Breast epithelium (tissue), 4 donors: ENCODE measurements around the gene UNC5B. TPM values are rescaled to one million over a fixed set of nuclear protein-coding genes. Genes with fewer than 3 reads are reported as not detected.

Experiments
- DNase-seq, 2 donors: peaks; one replicate each; pipeline ENCODE4 v3.0.0-alpha.2; 2019; ENCODE audit warnings: low spot score in 2 of 2
- H3K27ac ChIP-seq, 2 donors: fragments of 200-600 bp; sonication (generic) in 1 of 2; one replicate each; pipeline ENCODE4 v1.5.1; 2016 to 2019; ENCODE audit warnings: mild to moderate bottlenecking in 1 of 2
- H3K27me3 ChIP-seq, 2 donors: fragments of 200-600 bp; sonication (generic) in 1 of 2; one replicate each; pipeline versions ENCODE4 v1.5.1 to v1.6.0; 2017 to 2019; ENCODE audit warnings: control low read depth in 1 of 2, mild to moderate bottlenecking in 1 of 2
- H3K36me3 ChIP-seq: fragments of 200-600 bp; one replicate; pipeline ENCODE4 v1.5.1; 2019
- H3K4me1 ChIP-seq, 2 donors: fragments of 200-600 bp; sonication (generic); one replicate each; pipeline ENCODE4 v1.5.1; 2016 to 2019; ENCODE audit warnings: control low read depth in 1 of 2
- H3K4me3 ChIP-seq, 3 donors: fragments of 200-600 bp; sonication (generic); 1 replicate in 2 of 3; 2 replicates in 1 of 3; pipeline ENCODE4 v1.5.1; 2016 to 2019; ENCODE audit warnings: mild to moderate bottlenecking in 3 of 3, moderate library complexity in 2 of 3
- H3K9me3 ChIP-seq, 2 donors: fragments of 200-600 bp; sonication (generic) in 1 of 2; one replicate each; pipeline ENCODE4 v1.5.1; 2016 to 2019; ENCODE audit warnings: control low read depth in 1 of 2
- CTCF ChIP-seq, 3 donors: fragments of 450-650 bp; IDR thresholded peaks; one replicate each; pipeline ENCODE4 v1.5.1; 2016 to 2017; ENCODE audit warnings: antibody characterized with exemption in 3 of 3, mild to moderate bottlenecking in 3 of 3, moderate library complexity in 3 of 3
- POLR2A ChIP-seq: fragments of 450-650 bp; IDR thresholded peaks from one replicate; pipeline ENCODE4 v1.6.1; 2016; ENCODE audit warnings: antibody characterized with exemption, mild to moderate bottlenecking, moderate library complexity
- POLR2AphosphoS5 ChIP-seq, 3 donors: sonication (generic); formaldehyde crosslinking; IDR thresholded peaks; one replicate each; pipeline ENCODE4 v1.6.1; 2017; ENCODE audit warnings: antibody characterized with exemption in 3 of 3
- intact Hi-C: fragments of 100-400 bp; cut with DNase I; formaldehyde crosslinking; loops from one replicate; pipeline ENCODE4 v1.15.1; 2023; ENCODE audit warnings: low total_unique reads
- total RNA-seq, 3 donors: library from RNA; depleted of rRNA; stranded (reverse); fragments of >200 nt; gene quantifications; one replicate each; pipeline ENCODE4 v1.1.0, GENCODE V29; 2016

Gene UNC5B
- total RNA-seq, 3 donors from 2014 or later, result 0.80 to 4.9 (median 3.5) TPM

GRCh38 chr10:71316786-71317160, 104.4 kb downstream of the UNC5B start:
- H3K4me1 ChIP-seq, result peaks cover 2 to 15% of the 10 kb centered on the region in 2 donors
- TF ChIP-seq CTCF (IDR thresholded peaks at IDR 0.05) (no peak), POLR2AphosphoS5 (IDR thresholded peaks at IDR 0.05) (no peak), POLR2A (no peak)
- H3K27ac ChIP-seq, result no peak overlapping the region
- no peaks in the 10 kb centered on the region for H3K27me3 ChIP-seq
- no peaks in the 10 kb centered on the region for H3K9me3 ChIP-seq
- DNase-seq, result no peak
- H3K4me3 ChIP-seq, result no peak overlapping the region
- intact Hi-C loops, result no loop called here
- H3K36me3 ChIP-seq, result no peaks in the 10 kb centered on the region

- intact Hi-C loops, result no loop called here
- H3K36me3 ChIP-seq, result no peaks in the 10 kb centered on the region
- H3K4me3 ChIP-seq, result no peak overlapping the region
- TF ChIP-seq POLR2A, result no peak
- no peaks in the 10 kb centered on the region for H3K27me3 ChIP-seq
- no peak overlapping the region for H3K27ac ChIP-seq
- H3K9me3 ChIP-seq, result no peaks in the 10 kb centered on the region
- no peak for DNase-seq
- peaks cover 2 to 15% of the 10 kb centered on the region in 2 donors for H3K4me1 ChIP-seq
These were observed 105.4 kb downstream of the UNC5B start for GRCh38 chr10:71317739-71318138.

- H3K27me3 ChIP-seq, result no peaks in the 10 kb centered on the region
- H3K9me3 ChIP-seq, result no peaks in the 10 kb centered on the region
- DNase-seq, result peak; percentile 67 to 80
- H3K4me3 ChIP-seq, result peak within 1 kb of the TSS; percentile 74 to 90 (median 75)
- peak within 1 kb of the TSS; percentile 85 to 91 for H3K27ac ChIP-seq
- intact Hi-C loops, result no loop called here
- H3K36me3 ChIP-seq, result no peaks in the 10 kb centered on the region
- TF ChIP-seq POLR2AphosphoS5 (IDR thresholded peaks at IDR 0.05), result peak in 1 of 3 donors; percentile 8
- peak; percentile 49 for TF ChIP-seq POLR2A
- peak; percentile 52 to 67 (median 64) for TF ChIP-seq CTCF (IDR thresholded peaks at IDR 0.05)
- H3K4me1 ChIP-seq, result peaks cover 2 to 10% of the 10 kb centered on the region in 2 donors
These were observed 106.9 kb downstream of the UNC5B start, which contains the start of gene SLC29A3 for GRCh38 chr10:71319042-71319799. SLC29A3 (plus strand) TSS chr10:71319259; CDS start chr10:71319310, 51 bp downstream.

- TF ChIP-seq POLR2A (no peak), POLR2AphosphoS5 (IDR thresholded peaks at IDR 0.05) (no peak), CTCF (IDR thresholded peaks at IDR 0.05) (no peak)
- H3K9me3 ChIP-seq, result no peaks in the 10 kb centered on the region
- H3K4me3 ChIP-seq, result peak overlapping the region; percentile 74 to 90 (median 75)
- no peaks in the 10 kb centered on the region for H3K27me3 ChIP-seq
- intact Hi-C loops, result no loop called here
- peak overlapping the region; percentile 85 to 91 for H3K27ac ChIP-seq
- peaks cover 2 to 10% of the 10 kb centered on the region in 2 donors for H3K4me1 ChIP-seq
- no peaks in the 10 kb centered on the region for H3K36me3 ChIP-seq
- no peak for DNase-seq
These were observed 107.5 kb downstream of the UNC5B start for GRCh38 chr10:71319800-71320392.

- Histone ChIP-seq H3K4me1 (peaks cover 2 to 10% of the 10 kb centered on the region in 2 donors), H3K9me3 (no peaks in the 10 kb centered on the region), H3K27me3 (no peaks in the 10 kb centered on the region), H3K4me3 (no peak overlapping the region), H3K36me3 (no peaks in the 10 kb centered on the region), H3K27ac (no peak overlapping the region)
- TF ChIP-seq POLR2AphosphoS5 (IDR thresholded peaks at IDR 0.05), result no peak
- no peak for TF ChIP-seq CTCF (IDR thresholded peaks at IDR 0.05)
- no peak for TF ChIP-seq POLR2A
- DNase-seq, result no peak
- intact Hi-C loops, result no loop called here
These were observed 108.2 kb downstream of the UNC5B start for GRCh38 chr10:71320592-71320991.
